HG02571 (cell line): ENCODE measurements around the gene CHDH.

Source experiments
- ATAC-seq: cut with Tn5 transposase; IDR thresholded peaks from one replicate; pipeline ENCODE4 v1.9.1; 2021; ENCODE audit warnings: mild to moderate bottlenecking, moderate library complexity; ENCODE audit not compliant: unreplicated experiment

The CHDH gene

DNA sequence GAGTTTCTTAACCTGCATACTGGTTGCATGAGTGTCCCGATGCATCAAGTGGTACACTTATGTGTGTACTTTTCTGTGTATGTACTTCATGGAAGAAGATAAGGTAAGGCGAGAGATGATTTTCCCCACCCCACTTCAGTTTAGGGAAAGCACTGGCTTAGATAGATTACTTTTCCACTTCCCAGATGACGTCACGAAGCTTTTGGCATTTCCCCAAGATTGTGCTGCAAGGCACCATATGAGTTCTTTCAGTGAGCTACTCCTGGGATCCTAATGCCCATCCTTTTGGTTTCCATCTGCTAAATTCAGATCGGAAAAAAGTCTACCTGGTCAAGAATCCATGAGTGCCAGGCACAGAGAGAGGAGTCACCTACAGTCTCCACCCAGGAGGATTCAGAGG, 4.7 kb upstream of the CHDH start:
- no peak for ATAC-seq

DNA sequence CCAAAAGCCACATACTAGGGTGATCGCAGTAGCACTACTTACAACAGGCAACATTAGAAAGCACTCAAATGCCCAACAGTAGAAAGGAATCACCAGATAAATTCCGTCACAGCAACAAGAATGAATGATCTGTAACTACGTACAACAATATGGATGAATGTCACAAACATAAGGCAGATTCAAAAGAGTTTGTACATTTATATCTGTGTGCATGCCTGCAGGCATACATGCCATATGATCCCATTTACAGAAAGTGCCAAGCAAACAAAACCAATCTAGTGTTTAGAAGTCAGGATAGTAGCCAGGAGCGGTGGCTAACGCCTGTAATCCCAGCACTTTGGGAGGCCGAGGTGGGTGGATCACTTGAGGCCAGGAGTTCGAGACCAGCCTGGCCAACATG, 3.7 kb upstream of the CHDH start:
- no peak for ATAC-seq

DNA sequence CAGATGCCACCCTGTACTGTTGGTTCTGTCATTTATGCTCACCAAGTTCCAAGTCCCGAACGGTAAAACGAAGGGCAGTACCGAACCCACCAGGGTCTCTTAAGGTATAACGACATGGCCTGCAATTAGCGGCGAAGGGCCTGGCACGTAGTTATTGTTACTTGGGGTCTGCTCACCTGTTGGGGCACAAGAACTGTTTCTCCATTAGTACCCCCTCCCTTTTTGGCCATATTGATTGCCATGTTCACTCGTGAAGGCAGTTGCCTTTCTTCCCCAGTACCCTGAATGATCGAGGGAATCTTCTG, 584 bp upstream of the CHDH start:
- no peak for ATAC-seq

DNA sequence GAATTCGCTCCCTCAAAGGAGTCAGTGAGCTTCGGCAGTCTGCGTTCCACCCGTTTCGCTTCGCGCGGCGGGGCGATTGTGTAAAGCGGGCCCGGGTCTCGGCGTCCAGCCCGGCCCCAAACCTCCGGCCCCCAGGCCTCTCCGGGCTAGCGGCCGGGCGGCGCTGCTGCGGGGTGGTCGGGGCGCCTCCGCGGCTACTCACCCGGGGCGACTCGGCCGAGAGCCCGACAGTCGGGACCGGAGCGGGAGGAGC, 412 bp downstream of the CHDH start:
- no peak for ATAC-seq

DNA sequence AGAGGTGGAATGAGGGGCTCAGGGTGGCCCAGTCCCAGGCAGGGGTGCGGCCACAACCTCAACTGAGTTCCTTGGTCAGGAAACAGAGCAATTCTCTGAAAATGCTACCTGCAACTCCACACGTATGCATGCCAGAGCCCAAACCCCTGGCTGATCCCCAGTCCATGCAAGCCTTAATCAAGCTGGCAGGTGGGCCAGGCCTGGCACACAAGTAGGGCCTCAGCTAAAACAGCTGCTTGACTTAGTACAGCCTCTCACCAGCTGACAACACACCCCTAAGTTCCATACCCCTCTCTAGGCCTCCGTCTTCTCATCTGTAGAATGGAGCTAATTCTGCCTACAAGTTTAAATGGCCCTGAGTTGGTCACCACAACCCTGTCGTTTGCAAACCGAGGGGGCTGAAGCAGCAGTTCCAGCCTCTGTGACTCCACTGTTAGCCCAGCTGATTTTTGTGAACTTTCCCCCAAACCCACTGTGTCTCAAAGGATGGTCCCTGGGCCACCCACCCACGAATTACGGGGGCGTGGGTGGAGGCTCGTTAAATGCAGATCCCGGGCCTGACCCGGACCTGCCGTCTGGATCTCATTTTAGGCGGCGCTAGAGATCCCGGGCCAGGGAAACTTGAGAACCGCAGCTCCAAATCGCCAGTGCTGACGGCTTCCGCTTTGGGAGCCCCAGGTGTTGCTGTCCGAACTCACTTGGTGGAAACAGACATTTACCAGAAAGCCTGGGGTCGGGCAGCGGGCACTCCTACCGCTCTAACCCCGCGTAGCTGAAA, 927 bp downstream of the CHDH start:
- peak; percentile 29 for ATAC-seq

DNA sequence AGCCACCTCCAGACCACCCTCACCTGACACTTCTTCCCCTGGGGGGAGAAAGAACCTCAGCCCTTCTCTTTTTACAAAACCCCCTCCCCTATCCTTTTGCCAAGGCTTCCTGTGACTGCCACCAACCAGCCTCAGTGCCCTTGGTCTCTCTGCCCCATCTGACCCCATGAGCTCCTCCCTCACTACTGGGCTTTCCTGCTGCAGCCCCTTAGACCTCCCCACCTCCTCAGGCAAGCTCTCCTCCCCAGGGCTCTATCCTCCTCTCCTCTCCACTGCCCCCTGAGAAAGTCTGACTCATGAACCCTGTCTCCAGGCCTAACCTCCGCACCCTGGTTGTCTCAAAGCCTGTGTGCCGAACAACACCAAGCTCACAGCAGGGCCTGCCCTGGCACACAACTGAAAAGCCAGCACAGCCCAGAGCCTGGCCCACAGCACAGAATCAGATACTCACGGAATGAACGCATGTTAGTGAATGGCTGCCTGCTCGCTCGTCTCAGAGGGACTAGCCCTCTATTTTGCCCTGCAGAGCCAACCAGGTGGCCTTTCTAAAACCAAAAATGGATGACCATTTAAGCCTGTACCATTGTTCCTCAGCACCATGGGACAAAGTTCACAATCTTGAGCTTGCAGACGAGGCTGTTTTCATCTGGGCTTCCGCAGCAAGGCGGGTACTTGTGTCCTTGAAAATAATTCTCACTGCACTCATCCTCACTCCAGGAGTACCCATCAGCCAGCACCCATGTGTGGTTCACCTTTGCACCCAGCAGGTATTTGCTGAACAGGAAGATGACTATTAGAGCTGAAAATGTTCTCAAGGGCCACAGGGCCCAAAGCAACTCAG, 1.7 kb downstream of the CHDH start:
- ATAC-seq: no peak

DNA sequence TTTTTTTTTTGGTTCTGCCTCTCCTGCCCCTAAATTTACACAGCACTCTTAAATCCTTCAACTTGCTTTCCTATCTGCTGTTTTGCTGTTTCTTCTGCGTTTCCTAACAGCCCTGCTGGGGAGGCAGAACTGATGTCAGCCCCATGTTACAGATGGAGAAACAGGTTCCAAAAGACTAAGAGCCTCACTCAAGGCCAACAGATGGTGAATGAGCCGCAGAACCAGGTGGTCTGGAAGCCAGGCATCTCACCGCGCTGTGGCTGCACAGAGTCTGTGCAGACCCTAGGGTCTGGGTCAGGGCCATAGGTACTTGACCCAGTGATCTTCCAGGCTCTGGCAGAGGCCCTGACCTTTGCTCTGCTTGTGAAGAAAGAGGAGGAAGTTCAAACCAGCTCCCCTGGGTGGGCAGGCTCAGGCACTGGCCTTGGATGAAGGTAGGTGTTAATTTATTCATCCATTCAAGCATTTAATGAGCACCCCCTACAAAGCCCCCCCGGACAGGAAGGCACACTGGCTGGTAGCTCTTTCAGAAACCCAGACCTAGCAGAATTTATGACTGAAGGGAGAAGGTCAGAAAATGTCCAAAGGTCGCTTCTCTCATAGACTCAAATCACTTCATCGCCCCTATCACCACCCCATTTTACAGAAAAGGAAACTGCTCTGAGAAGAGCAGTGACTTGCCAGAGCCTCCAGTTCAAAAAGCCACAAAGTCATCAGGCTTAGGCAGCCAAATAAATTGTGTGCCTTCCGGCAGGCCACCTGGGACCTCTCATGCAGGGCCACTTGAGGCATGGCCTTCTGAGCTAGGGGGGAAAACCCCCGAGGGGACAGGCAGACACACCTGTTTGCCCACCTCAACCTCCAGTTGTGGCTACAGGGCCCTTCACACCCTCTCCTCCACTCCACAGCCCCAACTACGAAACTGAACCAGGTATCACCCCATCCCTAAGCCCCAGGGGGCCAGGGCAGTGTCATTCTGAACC, 2.7 kb downstream of the CHDH start:
- ATAC-seq: no peak

DNA sequence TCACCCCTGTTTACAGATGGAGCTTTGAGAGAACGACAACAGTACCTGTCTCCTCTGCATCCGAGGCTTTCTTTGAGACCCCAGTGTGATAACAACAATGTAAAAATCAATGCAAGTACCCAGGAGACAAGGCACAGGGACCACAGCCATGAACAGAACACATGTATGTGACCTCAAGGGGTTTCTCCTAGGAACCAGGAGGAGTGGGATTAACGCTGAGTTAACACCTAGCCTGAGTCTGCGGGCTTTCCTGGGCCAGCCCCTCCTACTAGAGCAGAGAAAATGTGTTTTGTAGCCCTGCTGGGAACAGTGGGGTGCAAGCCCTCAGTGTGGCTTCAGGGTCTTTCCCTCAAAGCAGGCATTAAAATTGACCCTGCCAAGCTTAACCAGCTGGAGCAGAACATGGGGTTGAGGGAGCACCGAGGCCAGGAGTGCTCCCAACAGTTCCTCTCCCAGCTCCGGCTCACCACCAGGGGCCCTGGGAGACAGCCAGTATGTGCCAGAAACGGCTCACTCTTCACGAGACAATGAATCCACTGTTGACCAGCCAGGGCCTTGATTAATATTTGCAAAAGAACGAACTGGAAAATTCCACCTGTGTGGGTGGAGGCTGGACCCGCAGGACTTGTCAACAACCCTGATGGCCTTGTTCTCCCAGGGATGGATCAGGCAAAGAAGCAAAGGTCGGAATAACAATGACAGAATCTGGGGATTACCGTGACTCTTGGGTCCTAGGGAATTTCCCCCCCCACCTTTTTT, 3.6 kb downstream of the CHDH start:
- no peak for ATAC-seq

DNA sequence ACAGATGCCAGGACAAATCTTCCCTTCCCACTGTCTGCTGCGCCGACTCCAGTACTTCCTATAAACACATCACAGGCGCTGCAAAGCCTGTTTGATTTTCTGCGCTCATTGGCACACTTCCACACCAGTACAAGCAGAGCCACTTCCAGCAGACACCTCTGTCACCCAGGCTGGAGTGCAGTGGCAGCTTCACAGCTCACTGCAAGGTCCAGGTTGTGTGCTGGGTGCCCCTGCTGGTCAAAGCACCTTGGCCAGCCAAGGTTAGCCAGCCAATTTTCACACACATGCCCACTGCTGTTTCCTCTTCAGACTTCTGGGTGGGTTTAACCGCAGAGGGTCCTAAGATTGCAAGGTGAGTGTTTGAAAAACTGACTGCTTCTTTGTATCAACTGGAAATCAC, 4.9 kb downstream of the CHDH start:
- ATAC-seq: no peak

DNA sequence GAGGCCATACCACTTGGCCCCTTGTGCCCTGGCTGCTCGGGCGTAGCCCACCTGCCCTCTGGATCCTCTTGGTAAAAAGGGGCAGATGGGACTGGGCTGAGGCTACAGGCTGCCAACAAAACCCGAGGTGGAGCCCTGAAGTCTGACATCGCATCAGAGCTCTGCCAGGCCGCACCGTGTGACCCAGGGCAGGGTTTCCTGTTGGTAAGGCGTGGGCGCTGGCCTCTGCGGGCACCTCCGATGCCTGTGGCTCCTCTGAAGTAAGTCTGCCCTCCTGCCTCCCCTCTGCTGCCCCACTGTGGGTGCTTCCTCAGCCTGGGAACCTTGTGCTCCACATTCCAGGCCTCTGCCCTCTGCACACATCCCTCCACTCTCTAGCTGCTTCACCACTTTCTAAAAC, 8.9 kb downstream of the CHDH start:
- no peak for ATAC-seq

DNA sequence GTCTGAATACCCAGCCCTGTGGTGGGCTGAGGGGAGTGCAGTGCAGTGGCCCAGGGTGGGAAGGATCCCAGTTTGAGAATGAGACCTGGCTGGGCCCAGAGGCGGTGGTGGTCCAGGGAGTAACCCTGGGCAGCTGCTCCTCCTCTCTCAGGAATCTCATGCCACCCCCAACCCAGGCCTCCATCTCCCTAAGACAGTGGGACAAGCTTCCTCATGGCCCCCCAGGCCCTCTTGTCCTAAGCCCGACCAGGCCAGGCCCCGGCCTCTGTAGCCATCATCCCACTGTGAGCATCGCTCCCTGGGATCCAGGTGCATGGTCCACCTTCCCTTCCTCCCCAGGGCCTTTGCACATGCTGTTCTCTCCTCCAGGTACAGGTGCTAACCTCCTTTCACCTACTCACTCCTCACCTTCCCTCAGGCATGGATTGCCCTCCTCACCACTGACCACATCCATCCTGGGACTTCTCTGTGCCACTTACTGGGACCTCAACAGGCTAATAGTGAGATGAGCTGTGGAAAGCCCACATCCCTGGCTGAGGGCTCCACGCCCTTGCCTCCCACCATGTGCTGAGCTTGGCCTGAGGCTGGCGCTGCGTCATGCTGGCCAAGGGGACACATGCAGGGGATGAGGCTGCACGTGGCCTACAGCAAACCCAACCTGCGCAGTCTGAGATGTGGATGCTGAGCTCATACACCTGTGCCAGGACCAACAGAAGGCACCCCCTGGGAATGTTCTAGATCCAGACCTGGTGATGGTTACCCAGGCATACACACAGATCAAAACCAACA, 9.9 kb downstream of the CHDH start:
- ATAC-seq: no peak

DNA sequence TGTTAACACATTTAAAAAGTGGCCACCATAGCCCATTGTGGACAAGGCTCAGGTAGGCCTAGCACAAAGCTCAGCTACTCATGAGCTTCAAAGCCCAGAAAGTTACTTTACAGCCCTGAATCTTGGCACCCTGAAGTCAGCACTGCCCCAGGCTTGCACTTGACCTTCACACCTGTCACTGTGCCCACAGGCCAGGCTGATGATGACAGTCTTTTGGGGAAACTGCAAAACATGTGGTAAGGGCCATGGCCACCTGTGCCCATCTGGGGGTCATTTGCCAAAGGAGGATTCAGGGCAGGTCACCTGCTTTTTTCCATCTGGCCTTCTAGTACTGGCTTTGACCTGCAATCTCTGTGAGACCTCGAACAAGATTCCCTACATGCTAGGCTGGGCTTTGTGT, 11.0 kb downstream of the CHDH start:
- ATAC-seq: no peak

DNA sequence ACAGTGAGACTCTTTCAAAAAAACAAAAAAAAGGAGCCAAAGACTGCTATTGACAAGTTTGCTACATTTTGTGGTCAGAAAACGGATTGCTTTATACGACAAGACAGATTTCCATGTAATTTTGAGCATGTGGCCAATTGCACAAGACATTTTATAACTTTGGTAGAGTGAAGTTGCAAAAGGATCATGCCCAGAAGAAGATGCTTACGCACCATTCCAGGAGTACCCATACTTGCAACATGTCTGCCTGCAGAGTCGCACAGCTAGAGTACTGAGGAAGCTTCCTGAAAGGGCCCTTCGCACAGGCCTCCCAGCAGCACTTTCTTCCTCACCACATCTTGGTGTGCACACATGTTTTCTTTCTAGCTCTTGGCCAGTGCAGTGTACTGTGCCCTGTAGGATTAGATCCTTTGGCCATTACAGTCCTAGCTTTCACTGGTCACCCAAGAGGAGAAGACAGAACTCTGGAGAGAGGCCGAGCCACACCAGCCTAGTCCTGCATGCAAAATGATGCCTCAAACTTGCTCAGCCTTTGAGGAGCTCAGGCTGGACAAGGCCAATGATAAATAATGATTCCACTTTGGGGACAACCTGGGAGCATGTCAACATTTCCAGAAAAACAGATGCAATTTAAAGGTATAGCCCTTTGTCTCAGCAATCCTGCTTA, 11.7 kb downstream of the CHDH start:
- no peak for ATAC-seq

DNA sequence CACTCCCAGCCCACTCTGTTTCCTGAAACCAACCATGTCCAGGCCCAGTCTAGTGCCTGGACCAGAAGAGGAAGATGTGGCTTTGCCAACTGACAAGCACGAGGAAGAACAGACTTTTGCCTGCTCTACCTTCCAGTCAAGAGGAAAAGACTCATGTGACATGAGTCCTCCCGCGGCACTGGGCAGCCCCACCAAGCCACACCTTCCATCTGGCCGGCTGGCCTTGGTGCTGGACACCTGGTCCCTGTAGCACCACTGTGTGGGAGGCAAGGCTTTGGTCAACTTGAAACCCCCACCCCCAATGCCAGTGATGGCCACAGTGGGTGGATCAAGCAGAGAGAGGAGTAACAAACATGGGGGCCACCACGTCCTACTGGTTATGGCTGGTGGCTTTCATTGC, 12.5 kb downstream of the CHDH start:
- ATAC-seq: no peak

DNA sequence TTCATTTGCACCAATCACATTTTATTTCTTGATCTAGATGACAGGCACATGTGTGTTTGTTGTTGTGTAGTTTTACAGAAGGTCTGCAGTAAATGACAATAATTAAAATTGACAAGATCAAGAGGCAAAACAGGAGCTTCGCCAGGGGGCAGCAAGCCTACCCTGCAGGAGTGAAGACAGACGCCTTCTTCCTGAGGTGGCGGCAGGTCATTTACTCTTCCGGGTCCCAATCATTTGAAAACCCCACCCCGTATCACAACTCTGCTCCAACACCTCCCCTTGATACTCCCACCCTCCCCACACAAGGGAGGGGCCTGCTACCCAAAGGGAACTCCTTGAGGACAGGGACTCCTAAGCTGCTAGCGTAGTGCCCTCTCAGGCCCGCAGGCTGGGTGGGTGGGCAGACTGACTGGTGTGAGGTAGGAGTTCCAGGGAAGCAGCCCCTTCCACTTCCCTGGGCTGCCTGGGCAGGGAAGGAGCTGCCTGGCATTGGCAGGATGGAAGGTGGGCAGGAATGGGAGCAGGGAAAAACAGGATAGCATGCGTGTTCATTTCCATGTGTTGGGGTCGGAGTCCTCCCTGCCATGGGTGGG, 13.1 kb downstream of the CHDH start:
- no peak for ATAC-seq

DNA sequence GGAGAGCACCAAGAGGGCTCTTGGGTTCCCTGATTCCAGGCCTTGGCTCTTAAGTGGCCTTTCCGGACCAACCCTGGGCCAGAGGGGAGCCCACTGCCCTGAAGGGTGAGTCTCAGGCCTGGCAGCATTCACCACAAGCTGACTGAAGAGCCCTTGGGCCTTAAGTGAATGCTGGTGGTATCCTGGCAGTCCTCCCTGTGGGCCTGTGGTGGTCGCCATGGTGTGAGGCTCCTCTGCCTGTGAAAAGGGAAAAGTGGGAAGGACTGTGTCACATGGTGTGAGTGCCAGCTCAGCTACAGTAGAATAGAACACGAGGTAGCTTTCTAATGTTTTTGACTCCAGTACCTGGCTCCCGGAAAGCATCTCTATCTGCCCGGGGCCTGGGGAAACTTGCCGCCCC, 15.3 kb downstream of the CHDH start:
- no peak for ATAC-seq

DNA sequence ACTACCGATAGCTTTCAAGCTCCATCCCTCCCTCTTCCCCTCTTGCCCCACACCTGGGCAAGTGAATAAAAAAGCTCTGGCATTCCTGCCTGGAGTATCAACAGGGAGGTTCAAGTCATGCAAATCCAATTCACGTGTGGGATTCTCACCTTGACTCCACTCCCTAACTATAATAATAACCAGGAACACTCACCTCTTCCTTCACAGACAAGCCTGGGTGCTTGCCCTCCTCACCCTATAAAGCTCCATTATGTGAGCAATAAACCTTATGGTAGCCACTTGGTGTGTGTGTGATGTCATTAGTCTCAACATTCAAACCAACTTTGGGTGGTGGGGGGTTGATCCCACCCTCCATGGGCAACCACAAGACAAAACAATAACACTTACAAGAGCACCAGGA, 16.6 kb downstream of the CHDH start:
- ATAC-seq: no peak

DNA sequence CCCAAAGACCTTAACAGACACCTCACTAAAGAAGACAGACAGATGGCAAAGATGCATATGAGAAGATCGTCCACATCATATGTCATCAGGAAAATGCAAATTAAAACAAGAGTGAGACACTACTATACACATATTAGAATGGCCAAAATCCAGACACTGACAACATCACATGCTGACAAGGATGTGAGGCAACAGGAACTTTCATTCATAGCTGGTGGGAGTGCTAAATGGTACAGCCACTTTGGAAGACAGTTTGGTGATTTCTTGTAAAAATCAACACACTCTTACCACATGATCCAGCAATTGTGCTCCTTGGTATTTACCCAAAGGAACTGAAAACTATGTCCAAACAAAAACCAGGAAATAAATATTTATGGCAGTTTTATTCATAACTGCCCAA, 17.6 kb downstream of the CHDH start:
- no peak for ATAC-seq

DNA sequence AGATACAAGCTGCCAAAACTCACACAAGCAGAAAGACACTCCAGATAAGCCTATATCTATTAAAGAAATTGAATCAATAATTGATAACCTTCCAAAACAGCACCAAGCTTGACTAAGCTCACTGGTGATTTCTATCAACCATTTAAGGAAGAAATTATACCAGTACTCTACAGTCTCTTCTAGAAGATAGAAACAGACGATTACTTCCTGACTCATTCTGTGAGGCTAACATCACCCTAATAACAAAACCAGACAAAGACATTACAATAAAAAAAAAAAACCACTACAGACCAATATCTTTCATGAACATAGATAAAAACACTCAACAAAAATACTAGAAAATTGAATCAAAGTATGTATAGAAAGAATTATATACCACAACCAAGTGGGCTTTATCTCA, 20.2 kb downstream of the CHDH start:
- ATAC-seq: no peak
